ENCODE results near the gene KCTD10. TPM values are rescaled to one million over a fixed set of nuclear protein-coding genes. Genes with fewer than 3 reads are reported as not detected.

The KCTD10 gene
- total RNA-seq, 4 donors from 2014 or later: 38.2 to 88.4 (median 63.6) TPM

- no peak overlapping the region for H3K4me3 ChIP-seq
- intact Hi-C loops (cut with DNase I; ENCODE audit: low total_unique reads): no loop called here
- no peaks in the 10 kb centered on the region for H3K27me3 ChIP-seq
- TF ChIP-seq POLR2A (IDR thresholded peaks at IDR 0.05) (no peak), CTCF (IDR thresholded peaks at IDR 0.05) (no peak)
- H3K27ac ChIP-seq: no peak overlapping the region
- H3K9me3 ChIP-seq: no peaks in the 10 kb centered on the region
- H3K36me3 ChIP-seq: no peaks in the 10 kb centered on the region
- no peaks in the 10 kb centered on the region for H3K4me1 ChIP-seq
- DNase-seq: no peak
Measured at GRCh38 chr12:109491671-109492070, 14.6 kb upstream of the KCTD10 start.

GRCh38 chr12:109489955-109490565, 13.0 kb upstream of the KCTD10 start:
- intact Hi-C loops (cut with DNase I; ENCODE audit: low total_unique reads): loop anchor here (10.0 kb wide), 1 partner anchor 65 kb away; no protein-coding TSS in a partner anchor
- DNase-seq: no peak
- Histone ChIP-seq H3K4me1 (no peaks in the 10 kb centered on the region), H3K36me3 (no peaks in the 10 kb centered on the region), H3K27ac (no peak overlapping the region), H3K4me3 (no peak overlapping the region), H3K9me3 (no peaks in the 10 kb centered on the region), H3K27me3 (no peaks in the 10 kb centered on the region)
- TF ChIP-seq POLR2A (IDR thresholded peaks at IDR 0.05) (no peak), CTCF (IDR thresholded peaks at IDR 0.05) (no peak)

- no peak overlapping the region for H3K27ac ChIP-seq
- no peaks in the 10 kb centered on the region for H3K27me3 ChIP-seq
- H3K36me3 ChIP-seq: no peaks in the 10 kb centered on the region
- H3K4me3 ChIP-seq: no peak overlapping the region
- no peaks in the 10 kb centered on the region for H3K9me3 ChIP-seq
- TF ChIP-seq CTCF (IDR thresholded peaks at IDR 0.05) (no peak), POLR2A (IDR thresholded peaks at IDR 0.05) (no peak)
- no peaks in the 10 kb centered on the region for H3K4me1 ChIP-seq
- intact Hi-C loops (cut with DNase I; ENCODE audit: low total_unique reads): loop anchor here (10.0 kb wide), 1 partner anchor 64 kb away; no protein-coding TSS in a partner anchor
- no peak for DNase-seq
Measured at GRCh38 chr12:109489016-109489954, 12.2 kb upstream of the KCTD10 start.

- intact Hi-C loops (cut with DNase I; ENCODE audit: low total_unique reads): loop anchor here (10.0 kb wide), 1 partner anchor 63 kb away; no protein-coding TSS in a partner anchor
- no peaks in the 10 kb centered on the region for H3K27me3 ChIP-seq
- H3K36me3 ChIP-seq: no peaks in the 10 kb centered on the region
- DNase-seq: no peak
- TF ChIP-seq POLR2A (IDR thresholded peaks at IDR 0.05) (no peak), CTCF (IDR thresholded peaks at IDR 0.05) (no peak)
- no peaks in the 10 kb centered on the region for H3K9me3 ChIP-seq
- no peak overlapping the region for H3K4me3 ChIP-seq
- no peak overlapping the region for H3K27ac ChIP-seq
- H3K4me1 ChIP-seq: no peaks in the 10 kb centered on the region
Measured at GRCh38 chr12:109488051-109488665, 11.1 kb upstream of the KCTD10 start.

All from uterus (tissue), 4 donors.